Astrocyte (in vitro differentiated cells and primary cell): ENCODE results near the gene ABTB2. TPM values are rescaled to one million over a fixed set of nuclear protein-coding genes. Genes with fewer than 3 reads are reported as not detected.
"Not testable (repeated sequence)": the region's sequence is repeated elsewhere in the genome, so short reads cannot be mapped to it uniquely, and the experiment has no call there.

ENCODE experiments used
- DNase-seq: peaks from one replicate; pipeline ENCODE4 v3.0.0-alpha.2; 2010; ENCODE audit warnings: low read depth
- FAIRE-seq: peaks from 2 replicates; lab custom pipeline; 2011; peaks lifted over from hg19 to GRCh38; lab: Jason Lieb, UNC
- H2AFZ ChIP-seq: 2 replicates; pipeline ENCODE4 v1.6.0; 2012; ENCODE audit warnings: low read depth, low read length, inconsistent platforms
- H3K27ac ChIP-seq: 2 replicates; pipeline ENCODE4 v1.5.1; 2011; ENCODE audit warnings: low read depth, low read length, inconsistent platforms
- H3K27me3 ChIP-seq: 2 replicates; pipeline ENCODE4 v1.6.0; 2011; ENCODE audit warnings: low read length, inconsistent platforms; ENCODE audit not compliant: insufficient read depth
- H3K36me3 ChIP-seq: 2 replicates; pipeline ENCODE4 v1.5.1; 2011; ENCODE audit warnings: low read length, inconsistent platforms; ENCODE audit not compliant: insufficient read depth
- H3K4me1 ChIP-seq: 2 replicates; pipeline ENCODE4 v1.5.1; 2011; ENCODE audit warnings: low read length, inconsistent platforms; ENCODE audit not compliant: insufficient read depth
- H3K4me2 ChIP-seq: 2 replicates; pipeline ENCODE4 v1.6.0; 2012; ENCODE audit warnings: low read length, inconsistent platforms
- H3K4me3 ChIP-seq: 2 replicates; pipeline ENCODE4 v1.5.1; 2011; ENCODE audit warnings: low read depth, mild to moderate bottlenecking, low read length, inconsistent platforms; ENCODE audit not compliant: insufficient read depth
- H3K79me2 ChIP-seq: 2 replicates; pipeline ENCODE4 v1.6.0; 2012; ENCODE audit warnings: mild to moderate bottlenecking, low read length, inconsistent platforms; ENCODE audit not compliant: insufficient read depth
- H3K9ac ChIP-seq: 2 replicates; pipeline ENCODE4 v1.6.0; 2012; ENCODE audit warnings: mild to moderate bottlenecking, low read length, inconsistent platforms
- H3K9me3 ChIP-seq: 2 replicates; pipeline ENCODE4 v1.5.1; 2012; ENCODE audit warnings: low read depth, mild to moderate bottlenecking, low read length, inconsistent platforms; ENCODE audit not compliant: insufficient read depth
- H4K20me1 ChIP-seq: 2 replicates; pipeline ENCODE4 v1.6.0; 2012; ENCODE audit warnings: low read length, inconsistent platforms; ENCODE audit not compliant: insufficient read depth
- H3K27ac Mint-ChIP-seq: one replicate; pipeline ENCODE4 v1.8.0; 2021; ENCODE audit warnings: mild to moderate bottlenecking, mixed read lengths; ENCODE audit not compliant: unreplicated experiment
- H3K27me3 Mint-ChIP-seq: one replicate; pipeline ENCODE4 v1.8.0; 2021; ENCODE audit warnings: low read depth, mixed read lengths; ENCODE audit not compliant: unreplicated experiment
- H3K36me3 Mint-ChIP-seq: one replicate; pipeline ENCODE4 v1.8.0; 2021; ENCODE audit warnings: low read depth, mixed read lengths; ENCODE audit not compliant: unreplicated experiment
- H3K4me1 Mint-ChIP-seq: one replicate; pipeline ENCODE4 v1.8.0; 2021; ENCODE audit warnings: low read depth, mixed read lengths; ENCODE audit not compliant: unreplicated experiment
- H3K4me3 Mint-ChIP-seq: one replicate; pipeline ENCODE4 v1.8.0; 2021; ENCODE audit warnings: mild to moderate bottlenecking, moderate library complexity, mixed read lengths; ENCODE audit not compliant: unreplicated experiment
- H3K9me3 Mint-ChIP-seq: one replicate; pipeline ENCODE4 v1.8.0; 2021; ENCODE audit warnings: mild to moderate bottlenecking, mixed read lengths; ENCODE audit not compliant: unreplicated experiment
- CTCF ChIP-seq: IDR thresholded peaks from 2 replicates; pipeline ENCODE4 v1.5.1; 2011; ENCODE audit warnings: low read depth, mild to moderate bottlenecking, inconsistent platforms, low read length, moderate library complexity; ENCODE audit not compliant: insufficient read depth
- EZH2 ChIP-seq: IDR thresholded peaks from 2 replicates; pipeline ENCODE4 v1.6.1; 2012; ENCODE audit warnings: mild to moderate bottlenecking, low read length, inconsistent platforms; ENCODE audit not compliant: insufficient read depth
- total RNA-seq: library from RNA; stranded (reverse); gene quantifications from 2 replicates; pipeline ENCODE4 v1.2.1, GENCODE V29; 2021

Gene ABTB2
- total RNA-seq, 1 donor from 2014 or later, result 14.1 TPM

- Mint-ChIP-seq H3K4me3 (no peak overlapping the region), H3K9me3 (no peaks in the 10 kb centered on the region), H3K4me1 (peaks cover 42% of the 10 kb centered on the region), H3K27ac (no peak overlapping the region), H3K27me3 (no peaks in the 10 kb centered on the region), H3K36me3 (peaks cover 4% of the 10 kb centered on the region)
- Histone ChIP-seq H3K36me3 (no peaks in the 10 kb centered on the region), H3K4me3 (no peak overlapping the region), H3K27me3 (no peaks in the 10 kb centered on the region), H2AFZ (no peak overlapping the region), H3K4me2 (no peak overlapping the region), H3K27ac (no peak overlapping the region), H3K9ac (no peak overlapping the region), H4K20me1 (peaks cover 7% of the 10 kb centered on the region), H3K9me3 (no peaks in the 10 kb centered on the region), H3K4me1 (peaks cover 21% of the 10 kb centered on the region), H3K79me2 (peaks cover 4% of the 10 kb centered on the region)
- DNase-seq (no peak), FAIRE-seq (no peak)
- TF ChIP-seq EZH2 (no peak), CTCF (no peak)
Measured at GRCh38 chr11:34249439-34249838, 108.4 kb downstream of the ABTB2 start.

GRCh38 chr11:34246511-34246910 is 111.3 kb downstream of the ABTB2 start:
- H3K9me3 ChIP-seq, H3K27me3 Mint-ChIP-seq, H3K79me2 ChIP-seq, FAIRE-seq, H3K4me2 ChIP-seq, H3K36me3 Mint-ChIP-seq, H3K4me3 Mint-ChIP-seq, H3K4me3 ChIP-seq, H3K27me3 ChIP-seq, H3K36me3 ChIP-seq, H4K20me1 ChIP-seq, H3K9me3 Mint-ChIP-seq, DNase-seq, H2AFZ ChIP-seq, H3K27ac Mint-ChIP-seq, H3K9ac ChIP-seq, H3K27ac ChIP-seq: not testable (repeated sequence)
- peaks cover 60% of the 10 kb centered on the region for H3K4me1 Mint-ChIP-seq
- peaks cover 37% of the 10 kb centered on the region for H3K4me1 ChIP-seq

GRCh38 chr11:34245041-34245440 is 112.8 kb downstream of the ABTB2 start:
- Histone ChIP-seq H4K20me1 (peaks cover 4% of the 10 kb centered on the region), H3K4me3 (no peak overlapping the region), H3K4me1 (peaks cover 28% of the 10 kb centered on the region), H3K27ac (no peak overlapping the region), H3K9ac (no peak overlapping the region), H3K36me3 (no peaks in the 10 kb centered on the region), H3K27me3 (no peaks in the 10 kb centered on the region), H3K79me2 (peaks cover 4% of the 10 kb centered on the region), H2AFZ (no peak overlapping the region), H3K4me2 (no peak overlapping the region), H3K9me3 (no peaks in the 10 kb centered on the region)
- no peak for DNase-seq
- no peaks in the 10 kb centered on the region for H3K27me3 Mint-ChIP-seq
- peak overlapping the region; percentile 86 for H3K27ac Mint-ChIP-seq
- FAIRE-seq, result no peak
- TF ChIP-seq EZH2 (no peak), CTCF (no peak)
- peaks cover 4% of the 10 kb centered on the region for H3K9me3 Mint-ChIP-seq
- H3K4me3 Mint-ChIP-seq, result no peak overlapping the region
- peaks cover 47% of the 10 kb centered on the region for H3K4me1 Mint-ChIP-seq
- H3K36me3 Mint-ChIP-seq, result peaks cover 5% of the 10 kb centered on the region
